Ureter (tissue), 1 donor: ENCODE data around the gene GRIN3A. TPM values are rescaled to one million over a fixed set of nuclear protein-coding genes. Genes with fewer than 3 reads are reported as not detected.
"Not testable (repeated sequence)": the region's sequence is repeated elsewhere in the genome, so short reads cannot be mapped to it uniquely, and the experiment has no call there.

Experiments
- DNase-seq: peaks from one replicate; pipeline ENCODE4 v3.0.0-alpha.2; 2020; ENCODE audit warnings: low spot score
- total RNA-seq: library from RNA; stranded (reverse); gene quantifications from one replicate; pipeline ENCODE4 v1.2.4, GENCODE V29; 2023
- donor health status: DM: yes; HTN: yes; CAD: no.

GRIN3A gene
- total RNA-seq, 1 donor from 2014 or later: 0.05 TPM

GRCh38 chr9:101632611-101633010, 105.8 kb downstream of the GRIN3A start:
- no peak for DNase-seq

DNA sequence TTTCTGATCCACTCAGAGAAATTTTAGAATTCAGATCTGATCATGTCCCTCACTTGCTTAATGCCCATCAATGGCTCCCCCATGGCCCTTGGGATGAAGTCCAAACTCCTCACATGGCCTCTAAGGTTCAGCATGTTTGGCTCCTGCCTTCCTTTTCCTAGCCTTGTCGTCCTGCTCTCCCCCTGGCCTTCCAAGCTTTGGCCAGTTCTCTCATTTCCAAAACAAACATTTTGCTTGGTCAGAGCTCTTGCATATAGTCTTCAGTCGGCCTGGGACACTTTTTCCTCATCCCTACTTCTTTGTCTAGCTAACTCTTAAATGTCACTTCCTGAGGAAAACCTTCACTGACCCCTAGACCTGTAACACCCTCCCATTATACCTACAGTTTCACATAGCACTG, 106.6 kb downstream of the GRIN3A start:
- DNase-seq: no peak

DNA sequence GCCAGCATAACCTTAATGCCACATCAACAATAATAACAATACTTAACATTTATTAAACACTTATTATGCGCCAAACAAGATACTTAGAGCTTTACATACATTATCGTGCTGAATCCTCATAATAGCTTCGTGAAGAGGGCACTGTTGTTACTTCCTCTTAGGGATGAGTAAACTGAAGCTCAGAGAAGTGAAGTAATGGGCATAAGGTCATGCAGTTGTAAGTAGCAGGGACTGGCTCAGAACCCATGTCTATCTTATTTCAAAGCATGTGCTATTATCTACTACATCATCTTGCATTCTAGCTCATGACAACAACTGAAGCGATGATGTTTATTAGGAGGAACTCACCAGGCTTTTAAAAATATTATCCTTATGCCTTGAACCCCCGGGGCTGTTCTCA, 108.8 kb downstream of the GRIN3A start:
- DNase-seq: no peak

- no peak for DNase-seq
These were observed 110.3 kb downstream of the GRIN3A start for GRCh38 chr9:101628173-101628572.

DNA sequence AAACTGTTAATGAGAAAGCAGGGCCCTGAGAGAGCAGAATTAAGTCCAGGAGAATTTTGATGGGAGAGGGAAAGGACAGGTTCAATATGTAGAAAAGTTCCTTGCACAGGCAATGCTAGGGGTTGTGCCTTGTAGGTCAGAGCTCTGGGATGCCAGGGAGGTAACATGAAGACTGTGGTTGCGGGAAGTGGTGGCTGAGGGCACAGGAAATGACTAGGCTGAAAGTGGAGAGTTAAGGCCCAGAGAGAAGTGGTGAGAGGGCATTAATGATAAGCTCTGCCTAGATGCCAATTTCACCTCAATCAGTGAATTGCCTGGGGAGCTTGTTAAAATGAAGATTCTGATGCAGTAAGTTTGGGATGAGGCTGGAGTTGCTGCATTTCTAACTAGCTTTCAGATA, 112.2 kb downstream of the GRIN3A start:
- DNase-seq: no peak

DNA sequence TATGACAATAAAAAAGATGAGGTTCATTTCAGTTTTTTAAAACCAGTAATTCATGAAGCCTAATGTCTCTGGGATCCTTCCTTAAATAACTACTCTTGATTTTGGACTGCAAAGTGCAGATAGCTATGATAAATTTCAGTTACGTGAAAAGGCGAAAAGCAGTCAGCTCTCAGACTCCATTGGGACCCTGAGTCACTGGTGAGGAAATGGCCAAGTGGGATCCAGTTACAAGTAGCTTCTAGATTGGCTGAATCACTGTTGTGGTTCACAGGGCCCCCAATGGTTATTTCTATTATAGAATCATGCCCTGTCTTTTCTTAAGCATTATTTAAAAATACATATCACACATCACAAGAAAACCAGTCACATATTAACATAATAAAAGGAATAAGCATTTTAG, 112.6 kb downstream of the GRIN3A start:
- no peak for DNase-seq

DNA sequence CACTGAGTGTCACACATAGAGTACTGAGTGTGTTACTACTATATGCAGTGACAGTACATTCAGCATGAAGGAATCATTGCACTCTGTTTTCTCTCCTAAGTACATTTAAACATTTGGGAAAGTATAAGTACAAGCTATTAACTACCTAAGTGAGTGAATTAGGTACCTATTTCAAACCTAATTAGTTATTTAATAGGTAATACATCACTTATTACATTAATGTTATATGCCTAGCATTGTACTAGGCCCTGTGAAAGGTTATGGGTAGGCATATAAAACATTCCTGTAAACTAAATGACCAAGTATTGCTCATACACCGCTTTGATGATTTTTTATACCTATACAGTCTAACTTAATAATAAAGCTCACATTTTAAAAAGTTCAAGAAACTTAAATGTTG, 118.0 kb downstream of the GRIN3A start:
- DNase-seq: no peak

DNA sequence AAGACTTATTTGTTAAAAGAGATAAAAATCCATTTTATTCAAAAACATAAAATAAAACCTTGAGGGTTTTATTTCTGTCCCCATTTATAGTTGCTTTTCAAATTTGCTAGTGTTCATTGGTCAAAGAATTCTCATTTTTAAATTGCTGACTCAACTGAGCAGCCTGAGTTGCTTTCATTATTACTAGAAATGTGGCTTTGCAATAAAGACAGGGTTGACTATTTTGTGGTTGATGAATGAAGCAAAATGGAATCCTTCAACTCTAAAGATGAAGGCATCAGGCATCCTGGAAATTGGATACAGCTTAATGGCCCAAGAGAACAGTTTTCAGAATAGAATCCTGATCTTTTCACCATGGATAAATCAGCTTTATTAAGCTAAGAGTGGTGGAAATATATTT, 119.7 kb downstream of the GRIN3A start:
- DNase-seq: no peak

DNA sequence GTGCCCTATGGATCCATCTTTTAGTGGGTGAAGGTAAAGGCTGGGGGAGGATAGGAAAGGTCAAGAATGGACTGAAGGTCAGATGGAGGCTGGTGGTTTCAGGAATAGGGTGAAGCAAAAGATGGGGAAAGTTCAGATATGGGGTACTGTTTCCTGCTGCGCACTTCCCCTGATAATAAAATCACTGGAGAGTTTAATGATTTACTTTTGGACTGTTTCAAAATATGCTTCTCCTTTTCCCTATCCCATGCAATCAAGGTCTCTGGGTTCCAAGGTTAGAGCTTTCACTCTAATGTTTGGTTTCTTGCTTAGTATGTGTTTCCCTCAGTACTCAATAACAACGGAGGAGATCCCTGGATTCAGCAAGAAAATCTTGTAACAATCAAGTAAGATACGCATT, 132.9 kb downstream of the GRIN3A start:
- DNase-seq: no peak

- no peak for DNase-seq
These were observed 134.2 kb downstream of the GRIN3A start for GRCh38 chr9:101604296-101604695.

DNA sequence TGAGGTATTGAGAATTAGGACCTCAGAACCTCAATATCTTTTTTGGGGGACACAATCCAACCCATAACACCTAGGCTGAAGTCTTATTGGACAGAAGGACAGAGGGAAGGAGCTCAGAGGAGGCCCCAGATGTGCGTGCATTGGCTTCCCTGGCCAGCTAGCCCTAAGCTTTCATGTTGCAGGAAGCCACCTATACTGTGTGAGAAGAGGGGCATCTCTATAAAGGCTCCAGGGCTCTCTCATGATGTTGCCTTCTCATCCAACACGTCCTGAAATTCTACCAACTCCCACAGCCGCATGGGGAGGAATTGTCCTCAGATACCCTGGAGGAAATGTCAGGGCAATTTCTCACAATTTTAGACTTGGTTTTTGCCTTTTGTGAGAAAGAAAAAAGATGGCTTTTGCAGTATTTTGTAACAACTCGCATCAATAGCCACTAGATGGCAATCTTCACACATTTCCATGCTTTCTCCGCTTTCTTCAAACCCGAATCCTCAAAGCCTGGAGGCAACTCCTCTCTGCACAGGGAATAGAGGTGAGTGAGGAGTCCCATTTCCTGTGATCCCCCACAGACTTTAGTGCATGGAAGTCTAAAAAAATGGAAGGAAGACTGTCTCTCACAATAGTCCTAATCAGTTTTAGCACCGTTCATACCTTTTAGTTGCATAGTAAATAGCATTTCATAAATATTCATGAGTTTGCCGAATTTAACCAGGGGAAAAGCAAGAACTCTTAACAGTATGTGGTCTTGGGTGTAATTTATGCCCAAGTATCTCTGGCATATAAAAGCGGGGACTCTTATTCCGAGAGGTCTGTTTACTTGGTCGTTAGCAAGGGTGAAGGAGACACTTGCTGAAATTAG, 136.3 kb downstream of the GRIN3A start:
- DNase-seq: no peak

DNA sequence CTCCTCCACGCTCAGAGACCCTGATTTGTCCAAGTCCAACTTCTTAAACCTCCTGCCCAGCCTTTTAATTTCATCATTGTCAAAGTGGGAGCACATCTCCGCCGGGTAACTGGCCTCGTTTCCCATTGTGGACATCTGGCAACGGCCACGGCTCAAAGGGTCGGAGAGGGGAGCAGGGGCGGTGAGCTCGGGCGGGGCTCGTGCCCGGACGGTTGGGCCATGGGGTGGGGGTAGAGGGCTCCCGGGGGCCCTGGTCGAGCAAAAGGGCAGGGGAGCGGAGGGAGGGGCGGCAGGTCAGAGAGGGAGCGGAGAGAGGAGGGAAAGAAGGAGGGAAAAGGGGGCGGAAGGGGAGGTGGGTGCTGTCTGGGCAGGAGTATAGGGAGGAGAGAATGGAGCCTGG, 143.7 kb downstream of the GRIN3A start, which contains the start of gene PPP3R2:
PPP3R2 (minus strand) TSS at position 174 of the 400 bp plus-strand sequence; CDS start at position 126, 48 bp downstream.
- no peak for DNase-seq

DNA sequence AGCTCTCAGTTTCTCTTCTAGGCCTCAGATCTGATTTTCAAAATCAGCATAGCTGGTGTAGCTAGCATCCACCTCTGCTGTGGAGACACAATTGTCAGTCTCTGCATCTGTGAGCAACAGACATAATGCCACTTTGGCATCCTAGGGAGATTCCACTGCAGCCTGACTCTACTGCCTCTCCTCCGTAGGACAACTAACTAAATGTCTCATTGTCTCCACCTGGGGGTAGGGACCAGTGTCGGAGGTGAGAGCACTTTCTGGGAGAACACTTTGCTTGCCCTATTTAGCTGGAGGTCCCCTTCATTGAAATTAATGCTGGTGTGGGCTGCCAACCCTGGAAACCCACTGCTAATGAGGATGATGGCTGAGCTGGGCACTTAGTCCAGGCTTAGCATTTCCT, 145.1 kb downstream of the GRIN3A start:
- DNase-seq: no peak

DNA sequence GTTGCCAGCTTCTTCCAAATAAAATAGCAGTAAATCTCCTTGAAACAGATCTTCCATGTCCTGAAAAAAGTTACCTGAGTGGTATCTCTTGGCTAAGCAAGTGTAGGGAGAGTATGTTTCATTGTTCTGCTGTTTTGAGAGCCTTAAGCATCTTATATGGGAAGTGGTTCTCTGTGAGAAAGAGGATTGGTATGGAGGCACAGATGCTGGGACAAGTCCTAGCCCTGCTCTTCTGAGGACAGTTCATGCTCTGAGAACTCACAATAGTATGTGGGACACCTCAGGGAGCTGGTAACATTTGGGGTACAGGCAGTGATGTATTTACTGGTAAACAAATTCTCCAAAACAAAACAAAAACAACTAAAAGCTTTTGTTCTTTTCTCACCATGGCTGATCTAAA, 145.7 kb downstream of the GRIN3A start:
- DNase-seq: no peak

GRCh38 chr9:101591787-101592446, 146.5 kb downstream of the GRIN3A start:
- no peak for DNase-seq

DNA sequence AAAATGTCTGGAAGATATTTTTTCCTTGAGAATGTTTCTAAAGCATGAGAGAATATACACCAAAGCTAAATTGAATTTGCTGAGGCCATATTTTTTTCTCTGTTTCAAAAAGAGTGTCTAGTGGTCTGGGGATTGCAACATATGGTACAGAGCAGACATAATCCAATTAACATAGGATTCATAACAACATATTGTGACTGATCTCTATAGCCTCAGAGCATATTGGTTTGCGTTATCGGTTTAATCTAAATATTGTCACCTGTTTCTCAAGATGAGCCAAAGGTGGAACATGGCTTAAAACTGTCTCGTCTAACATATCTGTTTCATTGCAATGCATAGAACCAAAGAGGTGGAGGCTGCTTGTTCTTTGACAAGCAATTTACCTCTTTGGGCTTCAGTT, 147.5 kb downstream of the GRIN3A start:
- DNase-seq: no peak

- not testable (repeated sequence) for DNase-seq
These were observed 148.4 kb downstream of the GRIN3A start for GRCh38 chr9:101590074-101590473.

DNA sequence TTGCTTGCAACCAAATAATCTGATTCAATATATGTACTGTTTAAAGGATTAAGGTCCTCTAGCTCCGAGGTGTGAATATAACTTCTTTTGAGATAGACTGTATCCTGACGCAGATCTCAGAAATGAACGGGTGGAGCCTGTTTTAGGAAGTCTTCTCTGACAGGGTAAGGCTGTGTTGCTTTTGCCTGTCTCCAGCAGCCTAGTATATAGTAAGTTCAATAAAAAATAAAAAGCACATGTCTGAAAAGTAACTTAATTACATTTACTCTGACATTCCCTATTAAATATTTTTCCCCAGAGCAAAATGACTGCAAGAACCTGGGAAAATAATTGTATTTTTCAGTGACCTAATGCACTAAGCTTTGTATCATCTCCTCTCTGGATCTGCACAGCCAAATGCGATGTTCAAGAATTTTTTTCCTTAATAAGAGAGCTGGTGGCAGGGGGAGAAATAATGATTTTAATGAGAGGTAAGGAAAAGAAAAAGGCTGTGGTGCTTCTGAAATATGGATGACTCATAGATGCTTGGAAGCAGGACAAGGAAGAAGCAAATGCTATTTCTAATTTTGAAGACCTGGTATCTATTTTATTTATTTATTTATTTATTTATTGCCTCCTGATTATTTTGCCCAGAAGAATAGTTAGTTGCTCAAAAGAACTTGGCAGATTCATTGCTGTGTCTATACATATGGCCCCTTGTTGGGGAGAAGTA, 151.0 kb downstream of the GRIN3A start:
- no peak for DNase-seq

GRCh38 chr9:101586651-101587050, 151.8 kb downstream of the GRIN3A start:
- DNase-seq: no peak

DNA sequence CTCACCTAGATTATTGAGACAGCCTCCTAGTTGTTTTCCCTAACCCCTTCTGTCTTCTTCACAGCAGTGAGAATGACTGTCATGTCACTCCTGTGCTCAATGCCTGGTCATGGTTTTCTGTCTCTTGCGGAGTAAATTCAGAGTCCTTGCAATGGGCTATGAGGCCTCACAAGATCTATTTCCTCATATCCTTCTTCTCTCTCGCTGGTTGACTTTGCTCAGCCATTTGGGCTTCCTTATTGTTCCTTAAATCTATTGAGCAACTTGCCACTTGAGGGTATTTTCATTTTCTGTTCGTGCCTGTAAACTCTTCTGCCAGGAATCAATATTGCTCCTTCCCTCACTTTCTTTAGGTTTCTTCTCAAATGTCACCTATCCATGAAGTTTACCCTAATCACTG, 152.7 kb downstream of the GRIN3A start:
- DNase-seq: no peak

GRCh38 chr9:101582553-101582952, 155.9 kb downstream of the GRIN3A start:
- DNase-seq: no peak

- no peak for DNase-seq
These were observed 158.5 kb downstream of the GRIN3A start for GRCh38 chr9:101579711-101580545.
